Nephron (organoid): ENCODE data around the gene WAS.

Experiments used
- H3K27ac Mint-ChIP-seq, 3 experiments: 2 replicates each; pipeline ENCODE4 v1.8.0; 2020; ENCODE audit warnings: mixed read lengths in 3 of 3, mild to moderate bottlenecking in 2 of 3, moderate library complexity in 1 of 3
- H3K27me3 Mint-ChIP-seq: 2 replicates; pipeline ENCODE4 v1.8.0; 2021; ENCODE audit warnings: low read depth, mild to moderate bottlenecking, moderate library complexity, mixed read lengths
- H3K36me3 Mint-ChIP-seq: 2 replicates; pipeline ENCODE4 v1.8.0; 2020; ENCODE audit warnings: low read depth, mixed read lengths
- H3K4me1 Mint-ChIP-seq: 2 replicates; pipeline ENCODE4 v1.8.0; 2020; ENCODE audit warnings: mixed read lengths
- H3K4me3 Mint-ChIP-seq, 3 experiments: 2 replicates each; pipeline ENCODE4 v1.8.0; 2020; ENCODE audit warnings: mild to moderate bottlenecking in 3 of 3, mixed read lengths in 3 of 3, moderate library complexity in 2 of 3
- H3K9me3 Mint-ChIP-seq: 2 replicates; pipeline ENCODE4 v1.8.0; 2020; ENCODE audit warnings: mixed read lengths
- TF ChIP-seq, protein P1 (sequence below), 3 experiments: fragments of 200-600 bp; sonication (generic); IDR thresholded peaks; one replicate each; pipeline ENCODE4 v1.5.0; 2021; ENCODE audit warnings: antibody characterized with exemption in 3 of 3; ENCODE audit not compliant: unreplicated experiment in 3 of 3

Gene WAS

DNA sequence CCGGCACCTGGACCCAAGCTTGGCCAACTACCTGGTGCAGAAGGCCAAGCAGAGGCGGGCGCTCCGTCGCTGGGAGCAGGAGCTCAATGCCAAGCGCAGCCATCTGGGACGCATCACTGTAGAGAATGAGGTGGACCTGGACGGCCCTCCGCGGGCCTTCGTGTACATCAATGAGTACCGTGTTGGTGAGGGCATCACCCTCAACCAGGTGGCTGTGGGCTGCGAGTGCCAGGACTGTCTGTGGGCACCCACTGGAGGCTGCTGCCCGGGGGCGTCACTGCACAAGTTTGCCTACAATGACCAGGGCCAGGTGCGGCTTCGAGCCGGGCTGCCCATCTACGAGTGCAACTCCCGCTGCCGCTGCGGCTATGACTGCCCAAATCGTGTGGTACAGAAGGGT, 16.6 kb downstream of the WAS start:
- Mint-ChIP-seq H3K27ac (no peak overlapping the region), H3K36me3 (peaks cover 19% of the 10 kb centered on the region), H3K27me3 (no peaks in the 10 kb centered on the region), H3K9me3 (peaks cover 11% of the 10 kb centered on the region), H3K4me1 (peaks cover 9% of the 10 kb centered on the region), H3K4me3 (no peak overlapping the region)
- TF ChIP-seq, protein P1, sequence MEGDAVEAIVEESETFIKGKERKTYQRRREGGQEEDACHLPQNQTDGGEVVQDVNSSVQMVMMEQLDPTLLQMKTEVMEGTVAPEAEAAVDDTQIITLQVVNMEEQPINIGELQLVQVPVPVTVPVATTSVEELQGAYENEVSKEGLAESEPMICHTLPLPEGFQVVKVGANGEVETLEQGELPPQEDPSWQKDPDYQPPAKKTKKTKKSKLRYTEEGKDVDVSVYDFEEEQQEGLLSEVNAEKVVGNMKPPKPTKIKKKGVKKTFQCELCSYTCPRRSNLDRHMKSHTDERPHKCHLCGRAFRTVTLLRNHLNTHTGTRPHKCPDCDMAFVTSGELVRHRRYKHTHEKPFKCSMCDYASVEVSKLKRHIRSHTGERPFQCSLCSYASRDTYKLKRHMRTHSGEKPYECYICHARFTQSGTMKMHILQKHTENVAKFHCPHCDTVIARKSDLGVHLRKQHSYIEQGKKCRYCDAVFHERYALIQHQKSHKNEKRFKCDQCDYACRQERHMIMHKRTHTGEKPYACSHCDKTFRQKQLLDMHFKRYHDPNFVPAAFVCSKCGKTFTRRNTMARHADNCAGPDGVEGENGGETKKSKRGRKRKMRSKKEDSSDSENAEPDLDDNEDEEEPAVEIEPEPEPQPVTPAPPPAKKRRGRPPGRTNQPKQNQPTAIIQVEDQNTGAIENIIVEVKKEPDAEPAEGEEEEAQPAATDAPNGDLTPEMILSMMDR (IDR thresholded peaks at IDR 0.05; ENCODE audit: unreplicated experiment in 3 of 3) = no peak

DNA sequence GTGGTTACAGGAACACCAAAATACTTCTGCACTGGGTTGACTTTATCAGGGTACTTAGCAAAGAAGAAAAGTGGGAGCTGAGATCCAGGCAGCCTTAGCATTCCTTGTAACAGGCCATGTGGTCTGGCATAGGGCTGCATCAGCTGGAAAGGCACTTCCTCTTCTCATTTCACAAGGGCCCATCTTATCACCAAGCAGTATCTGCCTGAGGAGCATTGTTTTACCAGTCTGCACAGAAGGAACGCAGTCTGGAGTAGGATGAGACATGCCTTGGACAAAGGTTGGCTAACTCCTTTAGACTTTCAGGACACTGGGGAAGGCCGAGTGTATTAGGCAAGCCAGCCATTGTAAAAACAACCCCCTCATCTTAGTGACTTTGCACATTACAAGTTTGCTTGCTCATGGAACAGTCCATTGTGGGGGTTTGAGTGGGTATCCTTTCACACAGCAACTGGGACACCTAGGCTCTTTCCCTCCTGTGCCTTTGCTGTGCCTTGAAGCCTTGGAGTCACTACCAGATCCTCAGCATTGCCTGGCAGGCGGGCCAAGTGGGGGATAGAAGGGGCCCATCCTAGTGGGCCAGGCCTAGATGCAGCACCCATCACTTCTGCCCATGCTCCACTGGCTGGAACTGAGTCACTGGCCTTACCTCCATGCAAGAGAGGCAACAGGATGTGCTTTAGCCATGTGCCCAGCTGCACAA, 17.5 kb downstream of the WAS start:
- Mint-ChIP-seq H3K27ac (no peak overlapping the region), H3K4me3 (no peak overlapping the region), H3K27me3 (no peaks in the 10 kb centered on the region), H3K9me3 (peaks cover 6% of the 10 kb centered on the region), H3K36me3 (peaks cover 19% of the 10 kb centered on the region), H3K4me1 (peaks cover 3% of the 10 kb centered on the region)
- TF ChIP-seq, protein P1 (IDR thresholded peaks at IDR 0.05; ENCODE audit: unreplicated experiment in 3 of 3) = no peak

DNA sequence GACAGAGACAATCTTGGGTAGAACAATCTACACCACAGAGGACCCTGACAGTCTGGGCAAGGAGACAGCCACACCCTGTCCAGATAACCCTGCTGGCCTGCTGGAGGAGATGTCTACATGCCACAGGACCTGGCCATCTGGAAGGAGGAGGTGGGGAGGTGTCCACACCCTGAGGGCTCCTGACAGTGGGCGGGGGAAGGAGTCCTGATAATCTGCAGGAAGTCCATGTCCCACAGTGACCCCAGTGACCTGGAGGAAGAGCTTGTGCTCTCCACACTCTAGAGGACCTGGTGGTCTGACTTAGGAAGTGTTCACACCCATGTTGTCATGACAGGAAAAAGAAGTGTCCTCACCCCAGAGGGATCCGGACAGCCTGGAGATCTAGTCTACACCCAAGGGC, 18.4 kb downstream of the WAS start:
- H3K27ac Mint-ChIP-seq = no peak overlapping the region
- TF ChIP-seq, protein P1 (IDR thresholded peaks at IDR 0.05; ENCODE audit: unreplicated experiment in 3 of 3) = no peak

DNA sequence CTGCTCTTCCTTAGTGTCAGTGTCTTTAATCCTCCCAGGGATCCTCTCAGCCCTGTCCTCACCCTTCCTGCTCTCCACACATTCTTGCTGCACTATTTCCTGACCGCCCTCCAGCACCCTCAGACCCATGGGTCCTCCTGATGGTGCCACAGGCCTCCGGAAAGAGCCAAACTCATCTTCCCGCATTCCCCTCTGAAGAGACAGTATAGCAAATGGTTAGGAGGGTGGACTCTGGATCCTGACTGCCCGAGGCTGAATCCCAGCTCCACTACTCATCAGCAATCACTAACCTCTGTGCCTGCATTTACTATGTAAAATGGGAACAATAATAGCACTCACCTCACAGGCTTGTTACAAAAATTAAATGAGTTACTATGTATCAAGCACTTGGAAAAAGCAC, 19.1 kb downstream of the WAS start:
- no peak overlapping the region for H3K4me3 Mint-ChIP-seq
- H3K27me3 Mint-ChIP-seq = no peaks in the 10 kb centered on the region
- H3K36me3 Mint-ChIP-seq = peaks cover 19% of the 10 kb centered on the region
- H3K4me1 Mint-ChIP-seq = no peaks in the 10 kb centered on the region
- TF ChIP-seq, protein P1 (IDR thresholded peaks at IDR 0.05; ENCODE audit: unreplicated experiment in 3 of 3) = no peak
- peaks cover 6% of the 10 kb centered on the region for H3K9me3 Mint-ChIP-seq
- no peak overlapping the region for H3K27ac Mint-ChIP-seq

More for the DNA sequence above, 18.4 kb downstream of the WAS start:
- Mint-ChIP-seq H3K27me3 (no peaks in the 10 kb centered on the region), H3K9me3 (peaks cover 6% of the 10 kb centered on the region), H3K4me3 (no peak overlapping the region), H3K36me3 (peaks cover 19% of the 10 kb centered on the region), H3K4me1 (peaks cover 3% of the 10 kb centered on the region)

DNA sequence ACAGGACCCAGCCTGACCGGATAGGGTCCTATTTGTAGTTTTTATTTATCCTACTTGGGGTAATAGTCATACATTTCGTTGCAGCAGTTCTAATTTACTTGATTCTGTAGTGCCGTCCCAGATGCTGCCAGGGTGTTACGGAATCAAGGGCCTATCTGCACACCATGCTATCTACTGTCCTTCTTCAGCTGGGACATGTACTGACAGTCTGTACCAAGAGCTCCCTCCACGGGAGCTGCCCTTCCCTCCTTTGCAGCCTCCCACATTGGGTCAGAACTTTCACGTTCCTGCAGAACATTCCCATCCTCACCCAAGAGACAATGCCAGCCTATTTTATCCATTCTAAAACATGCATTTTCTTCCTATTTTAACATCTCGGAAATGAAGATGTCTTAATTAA, 19.6 kb downstream of the WAS start:
- H3K4me1 Mint-ChIP-seq = no peaks in the 10 kb centered on the region
- TF ChIP-seq, protein P1 (IDR thresholded peaks at IDR 0.05; ENCODE audit: unreplicated experiment in 3 of 3) = no peak
- peaks cover 6% of the 10 kb centered on the region for H3K9me3 Mint-ChIP-seq
- no peak overlapping the region for H3K27ac Mint-ChIP-seq
- no peak overlapping the region for H3K4me3 Mint-ChIP-seq
- H3K36me3 Mint-ChIP-seq = peaks cover 19% of the 10 kb centered on the region
- H3K27me3 Mint-ChIP-seq = no peaks in the 10 kb centered on the region
